ENCODE data around the gene ADGRG6.

GRCh38 chr6:142429195-142429594, 127.4 kb downstream of the ADGRG6 start:
- no peak for TF ChIP-seq CTCF (IDR thresholded peaks at IDR 0.05)
- no peak for TF ChIP-seq EZH2 (IDR thresholded peaks at IDR 0.05; ENCODE audit: borderline replicate concordance, insufficient read depth, low read depth, low read length, poor library complexity, severe bottlenecking)

Measured in B cell (primary cell).